Measurements from ENCODE around the gene PKN2. TPM values are rescaled to one million over a fixed set of nuclear protein-coding genes. Genes with fewer than 3 reads are reported as not detected.
A peak's percentile ranks its signal among the peaks of the same experiment; 100 is the strongest.

The PKN2 gene
- total and polyA plus RNA-seq, 2 donors from 2014 or later, result 7.3 to 49.3 TPM

GRCh38 chr1:88650676-88651418 lies 33.2 kb upstream of the PKN2 start:
- Histone ChIP-seq H3K27ac (ENCODE audit: low read depth in 2 of 2, low read length in 2 of 2) (no peak overlapping the region), H3K9ac (ENCODE audit: low read length in 3 of 3) (no peak overlapping the region), H3K27me3 (ENCODE audit: control insufficient read depth, insufficient read depth, low read length) (no peaks in the 10 kb centered on the region), H3K4me1 (ENCODE audit: control insufficient read depth in 2 of 3, insufficient read depth in 2 of 3, low read depth in 1 of 3, low read length in 3 of 3) (no peaks in the 10 kb centered on the region), H3K9me3 (ENCODE audit: control insufficient read depth in 2 of 3, insufficient read depth in 1 of 3, low read length in 3 of 3) (no peaks in the 10 kb centered on the region), H3K36me3 (ENCODE audit: control insufficient read depth in 2 of 3, insufficient read depth in 3 of 3, low read length in 3 of 3) (no peaks in the 10 kb centered on the region), H3K4me3 (ENCODE audit: low read length in 3 of 3) (no peak overlapping the region)
- FAIRE-seq, result no peak
- intact Hi-C loops (cut with DNase I), result no loop called here
- DNase-seq, result no peak
- TF ChIP-seq CTCF (IDR thresholded peaks at IDR 0.05; ENCODE audit: borderline replicate concordance, extremely low read depth, insufficient read depth), result no peak

GRCh38 chr1:88655140-88655539 lies 28.9 kb upstream of the PKN2 start:
- intact Hi-C loops (cut with DNase I), result no loop called here
- Histone ChIP-seq H3K27me3 (ENCODE audit: control insufficient read depth, insufficient read depth, low read length) (no peaks in the 10 kb centered on the region), H3K27ac (ENCODE audit: low read depth in 2 of 2, low read length in 2 of 2) (no peak overlapping the region), H3K9me3 (ENCODE audit: control insufficient read depth in 2 of 3, insufficient read depth in 1 of 3, low read length in 3 of 3) (no peaks in the 10 kb centered on the region), H3K4me1 (ENCODE audit: control insufficient read depth in 2 of 3, insufficient read depth in 2 of 3, low read depth in 1 of 3, low read length in 3 of 3) (no peaks in the 10 kb centered on the region), H3K4me3 (ENCODE audit: low read length in 3 of 3) (no peak overlapping the region), H3K9ac (ENCODE audit: low read length in 3 of 3) (no peak overlapping the region), H3K36me3 (ENCODE audit: control insufficient read depth in 2 of 3, insufficient read depth in 3 of 3, low read length in 3 of 3) (no peaks in the 10 kb centered on the region)
- no peak for TF ChIP-seq CTCF (IDR thresholded peaks at IDR 0.05; ENCODE audit: borderline replicate concordance, extremely low read depth, insufficient read depth)
- DNase-seq (no peak), FAIRE-seq (no peak)

GRCh38 chr1:88655685-88656299 lies 28.3 kb upstream of the PKN2 start:
- FAIRE-seq (peak; percentile 93), DNase-seq (peak in 2 of 5 donors; percentile 25 to 47)
- no peaks in the 10 kb centered on the region for H3K36me3 ChIP-seq (ENCODE audit: control insufficient read depth in 2 of 3, insufficient read depth in 3 of 3, low read length in 3 of 3)
- H3K4me3 ChIP-seq (ENCODE audit: low read length in 3 of 3), result no peak overlapping the region
- H3K4me1 ChIP-seq (ENCODE audit: control insufficient read depth in 2 of 3, insufficient read depth in 2 of 3, low read depth in 1 of 3, low read length in 3 of 3), result no peaks in the 10 kb centered on the region
- no peaks in the 10 kb centered on the region for H3K9me3 ChIP-seq (ENCODE audit: control insufficient read depth in 2 of 3, insufficient read depth in 1 of 3, low read length in 3 of 3)
- peak; percentile 53 for TF ChIP-seq CTCF (IDR thresholded peaks at IDR 0.05; ENCODE audit: borderline replicate concordance, extremely low read depth, insufficient read depth)
- intact Hi-C loops (cut with DNase I), result no loop called here
- H3K27me3 ChIP-seq (ENCODE audit: control insufficient read depth, insufficient read depth, low read length), result no peaks in the 10 kb centered on the region
- no peak overlapping the region for H3K9ac ChIP-seq (ENCODE audit: low read length in 3 of 3)
- H3K27ac ChIP-seq (ENCODE audit: low read depth in 2 of 2, low read length in 2 of 2), result no peak overlapping the region

All from kidney (tissue), 14 donors.